Measurements from ENCODE around the gene GPR137.

The GPR137 gene

GRCh38 chr11:64287676-64288352, 2.2 kb downstream of the GPR137 start:
- DNase-seq = no peak

DNA sequence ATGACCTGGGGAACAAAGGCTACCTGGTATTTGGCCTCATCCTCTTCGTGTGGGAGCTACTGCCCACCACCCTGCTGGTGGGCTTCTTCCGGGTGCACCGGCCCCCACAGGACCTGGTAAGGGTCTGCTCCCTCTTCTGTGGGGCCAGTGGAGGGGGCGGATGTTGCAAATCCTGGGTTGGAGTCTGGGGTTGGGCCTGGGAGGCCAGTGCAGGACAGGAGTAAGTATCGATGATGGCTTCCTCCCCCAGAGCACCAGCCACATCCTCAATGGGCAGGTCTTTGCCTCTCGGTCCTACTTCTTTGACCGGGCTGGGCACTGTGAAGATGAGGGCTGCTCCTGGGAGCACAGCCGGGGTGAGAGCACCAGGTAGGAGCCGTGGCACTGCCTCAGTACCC, 2.7 kb downstream of the GPR137 start:
- no peak for DNase-seq

DNA sequence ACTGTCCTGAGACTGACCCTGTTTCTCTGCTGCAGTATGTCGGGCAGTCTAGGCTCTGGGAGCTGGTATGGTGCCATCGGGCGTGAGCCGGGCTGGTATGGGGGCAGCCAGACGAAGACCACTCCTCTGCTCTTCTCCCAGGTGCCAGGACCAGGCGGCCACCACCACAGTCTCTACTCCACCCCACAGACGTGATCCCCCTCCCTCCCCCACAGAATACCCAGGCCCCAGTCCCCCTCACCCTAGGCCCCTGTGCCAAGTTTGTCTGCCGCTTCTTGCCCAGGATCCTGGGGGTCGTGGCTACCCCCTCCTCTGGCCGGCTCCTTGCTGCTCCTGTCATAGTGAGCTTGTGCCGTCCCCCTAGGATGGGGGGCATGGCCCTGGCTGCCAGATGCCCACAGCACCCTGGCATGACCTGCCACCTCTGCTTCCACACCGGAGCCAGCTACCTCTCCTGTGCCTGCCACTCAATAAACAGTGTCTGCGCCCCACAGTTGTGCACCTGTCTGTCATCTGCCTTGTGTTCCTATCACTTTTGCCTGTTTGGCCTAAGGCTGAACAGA, 3.4 kb downstream of the GPR137 start:
- no peak for DNase-seq

- DNase-seq = no peak
These were observed 5.0 kb downstream of the GPR137 start for GRCh38 chr11:64290352-64291261.

DNA sequence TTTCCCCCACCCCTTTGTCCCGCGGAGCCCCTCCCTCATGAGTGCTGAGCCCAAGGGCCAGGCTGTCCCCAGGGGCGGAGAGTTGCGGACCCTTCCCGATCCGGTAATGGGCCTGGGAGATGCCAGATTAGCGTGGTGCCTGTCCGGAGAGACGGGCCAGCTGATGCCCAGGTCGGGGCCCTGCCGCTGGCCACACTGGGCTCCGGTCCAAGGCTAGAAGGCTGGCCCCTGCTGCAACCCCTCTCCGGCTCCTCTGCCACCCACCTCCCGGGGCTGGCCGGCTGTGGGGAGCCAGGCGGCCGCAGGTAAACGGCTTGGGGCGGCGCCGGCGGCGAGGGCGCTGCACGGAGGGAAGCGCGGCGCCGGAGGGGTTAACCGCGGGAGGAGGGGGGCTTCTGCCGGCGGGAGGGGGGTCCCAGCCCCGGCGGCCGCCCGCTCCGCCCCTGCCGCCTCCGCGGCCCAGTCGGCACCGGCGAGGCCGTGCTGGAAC, 5.7 kb downstream of the GPR137 start, which contains the start of gene KCNK4:
TSS of gene KCNK4 (plus strand) at position 41 of the 490 bp plus-strand sequence. CDS start 1,717 bp downstream, outside the sequence.
- DNase-seq = no peak

GRCh38 chr11:64291752-64292459, 6.3 kb downstream of the GPR137 start:
- no peak for DNase-seq

DNA sequence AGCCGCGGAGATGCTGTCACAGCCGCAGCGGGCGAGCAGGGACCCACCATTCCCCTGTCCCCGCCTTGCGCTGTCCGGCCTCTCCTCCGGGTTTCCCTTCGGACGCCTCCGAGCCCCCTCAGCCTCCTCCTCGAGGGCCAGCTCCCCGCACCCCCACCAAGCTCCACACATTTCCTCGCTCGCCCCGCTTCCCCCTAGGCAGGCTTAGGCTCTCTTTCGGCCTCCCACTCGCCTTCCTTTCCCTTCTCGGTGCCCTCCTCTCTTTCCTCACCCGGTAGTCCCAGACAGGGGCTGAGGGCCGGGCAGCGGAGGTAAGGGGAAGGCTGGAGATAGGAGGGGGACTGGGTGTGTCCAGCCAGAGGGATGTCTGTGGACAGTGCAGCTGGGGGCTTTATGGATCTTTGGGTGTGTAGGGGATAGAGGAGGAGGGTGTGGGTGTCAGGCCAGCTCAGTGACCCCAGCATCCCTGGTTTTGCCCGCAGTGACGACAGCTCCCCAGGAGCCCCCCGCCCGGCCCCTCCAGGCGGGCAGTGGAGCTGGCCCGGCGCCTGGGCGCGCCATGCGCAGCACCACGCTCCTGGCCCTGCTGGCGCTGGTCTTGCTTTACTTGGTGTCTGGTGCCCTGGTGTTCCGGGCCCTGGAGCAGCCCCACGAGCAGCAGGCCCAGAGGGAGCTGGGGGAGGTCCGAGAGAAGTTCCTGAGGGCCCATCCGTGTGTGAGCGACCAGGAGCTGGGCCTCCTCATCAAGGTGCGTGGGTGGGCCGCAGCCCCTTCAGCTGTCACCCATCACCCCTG, 7.0 kb downstream of the GPR137 start:
- DNase-seq = no peak

- no peak for DNase-seq
These were observed 9.1 kb downstream of the GPR137 start for GRCh38 chr11:64294774-64295173.

DNA sequence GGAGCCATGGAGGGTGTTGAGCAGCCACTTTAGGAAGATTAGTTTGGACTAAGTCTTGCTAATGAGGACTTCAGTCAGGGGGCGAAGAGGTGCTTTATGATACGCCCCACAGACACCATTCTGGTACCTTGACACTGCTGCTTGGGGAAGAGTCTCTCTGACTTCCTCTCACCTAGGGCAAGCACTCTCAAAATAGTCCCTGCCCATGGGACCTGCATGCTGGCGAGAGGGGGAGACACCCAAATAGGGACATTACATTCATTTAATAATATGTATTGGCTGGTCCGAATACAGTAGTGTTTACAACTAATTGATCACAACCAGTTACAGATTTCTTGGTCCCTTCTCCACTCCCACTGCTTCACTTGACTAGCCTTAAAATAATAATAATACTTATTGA, 10.1 kb downstream of the GPR137 start:
- DNase-seq = no peak

GRCh38 chr11:64296236-64296635, 10.6 kb downstream of the GPR137 start:
- no peak for DNase-seq

DNA sequence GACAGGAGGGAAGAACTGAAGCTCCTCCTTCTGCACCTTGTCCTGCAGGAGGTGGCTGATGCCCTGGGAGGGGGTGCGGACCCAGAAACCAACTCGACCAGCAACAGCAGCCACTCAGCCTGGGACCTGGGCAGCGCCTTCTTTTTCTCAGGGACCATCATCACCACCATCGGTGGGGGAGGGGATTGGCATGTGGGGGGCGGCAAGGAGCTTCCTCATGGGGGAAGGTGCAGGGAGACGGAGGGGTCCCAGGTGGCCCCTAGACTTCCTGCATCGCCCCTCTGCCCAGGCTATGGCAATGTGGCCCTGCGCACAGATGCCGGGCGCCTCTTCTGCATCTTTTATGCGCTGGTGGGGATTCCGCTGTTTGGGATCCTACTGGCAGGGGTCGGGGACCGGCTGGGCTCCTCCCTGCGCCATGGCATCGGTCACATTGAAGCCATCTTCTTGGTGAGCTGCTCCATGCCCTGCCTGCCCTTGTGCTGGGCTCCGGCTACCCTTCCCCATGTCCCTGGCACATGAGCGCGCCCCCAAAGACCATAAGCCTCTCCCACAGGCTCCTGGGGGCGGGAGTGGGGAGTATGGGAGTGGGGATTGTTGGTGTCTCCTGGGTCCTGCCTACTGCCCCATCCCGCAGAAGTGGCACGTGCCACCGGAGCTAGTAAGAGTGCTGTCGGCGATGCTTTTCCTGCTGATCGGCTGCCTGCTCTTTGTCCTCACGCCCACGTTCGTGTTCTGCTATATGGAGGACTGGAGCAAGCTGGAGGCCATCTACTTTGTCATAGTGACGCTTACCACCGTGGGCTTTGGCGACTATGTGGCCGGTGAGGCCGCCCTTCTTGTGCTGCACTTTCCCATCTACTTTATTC, 11.4 kb downstream of the GPR137 start:
- no peak for DNase-seq

GRCh38 chr11:64297699-64298358, 12.2 kb downstream of the GPR137 start:
- DNase-seq = no peak

- no peak for DNase-seq
These were observed 13.6 kb downstream of the GPR137 start for GRCh38 chr11:64298966-64299846.

DNA sequence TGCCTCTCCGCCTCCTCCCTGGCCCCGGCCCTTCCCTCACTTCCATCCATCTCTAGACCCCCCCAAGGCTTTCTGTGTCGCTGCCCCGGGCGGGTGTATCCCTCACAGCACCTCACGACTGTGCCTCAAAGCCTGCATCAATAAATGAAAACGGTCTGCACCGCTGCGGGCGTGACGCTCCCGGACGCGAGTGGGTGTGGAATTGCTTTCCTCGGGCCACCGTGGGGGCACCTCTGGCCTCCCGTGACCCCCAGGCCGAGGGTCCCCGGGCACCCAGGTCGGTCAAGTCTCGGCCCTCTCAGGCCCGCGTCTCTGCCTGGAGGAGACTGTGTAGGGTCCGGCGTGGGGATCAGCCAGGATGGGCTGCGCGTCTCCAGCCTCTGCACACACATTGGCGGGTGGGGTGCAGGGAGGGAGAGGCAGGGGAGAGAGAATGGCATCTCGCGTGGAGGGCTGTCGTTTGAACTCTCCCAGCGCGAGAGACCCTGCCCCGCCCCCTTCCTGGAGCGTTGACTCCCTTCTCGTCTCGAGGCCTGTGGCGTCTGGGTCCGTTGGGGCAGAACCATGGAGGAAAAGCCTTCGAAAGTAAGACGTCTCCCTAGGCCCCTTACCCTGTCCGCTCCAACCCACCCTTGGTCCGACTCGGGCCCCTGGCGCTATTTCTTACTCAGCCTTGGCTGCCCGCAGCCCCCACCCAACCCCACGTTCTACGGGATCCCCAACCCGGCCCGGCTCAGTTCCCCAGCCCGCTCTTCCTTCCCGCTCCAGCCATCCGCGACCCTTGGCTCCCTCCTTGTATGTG, 14.4 kb downstream of the GPR137 start, which contains the start of gene CATSPERZ:
TSS of gene CATSPERZ (plus strand) at position 512 of the 802 bp plus-strand sequence. CDS start at position 565, 53 bp downstream.
- DNase-seq = no peak

- no peak for DNase-seq
These were observed 17.7 kb downstream of the GPR137 start for GRCh38 chr11:64303109-64304031.

DNA sequence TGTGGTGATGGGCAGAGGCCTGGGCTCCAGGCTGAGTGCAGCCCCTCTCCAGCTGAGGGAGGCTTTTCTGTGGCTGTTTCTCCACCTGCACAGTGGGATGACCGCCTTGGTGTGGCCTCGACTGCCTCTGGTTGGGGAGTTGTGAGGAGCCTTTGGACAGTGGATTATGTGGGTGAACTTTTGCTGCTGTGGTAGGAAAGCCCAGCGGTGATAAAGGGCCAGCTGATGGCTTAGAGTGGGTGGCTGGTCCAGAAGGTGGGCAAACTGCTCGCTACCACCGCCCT, 18.3 kb downstream of the GPR137 start:
- no peak for DNase-seq

DNA sequence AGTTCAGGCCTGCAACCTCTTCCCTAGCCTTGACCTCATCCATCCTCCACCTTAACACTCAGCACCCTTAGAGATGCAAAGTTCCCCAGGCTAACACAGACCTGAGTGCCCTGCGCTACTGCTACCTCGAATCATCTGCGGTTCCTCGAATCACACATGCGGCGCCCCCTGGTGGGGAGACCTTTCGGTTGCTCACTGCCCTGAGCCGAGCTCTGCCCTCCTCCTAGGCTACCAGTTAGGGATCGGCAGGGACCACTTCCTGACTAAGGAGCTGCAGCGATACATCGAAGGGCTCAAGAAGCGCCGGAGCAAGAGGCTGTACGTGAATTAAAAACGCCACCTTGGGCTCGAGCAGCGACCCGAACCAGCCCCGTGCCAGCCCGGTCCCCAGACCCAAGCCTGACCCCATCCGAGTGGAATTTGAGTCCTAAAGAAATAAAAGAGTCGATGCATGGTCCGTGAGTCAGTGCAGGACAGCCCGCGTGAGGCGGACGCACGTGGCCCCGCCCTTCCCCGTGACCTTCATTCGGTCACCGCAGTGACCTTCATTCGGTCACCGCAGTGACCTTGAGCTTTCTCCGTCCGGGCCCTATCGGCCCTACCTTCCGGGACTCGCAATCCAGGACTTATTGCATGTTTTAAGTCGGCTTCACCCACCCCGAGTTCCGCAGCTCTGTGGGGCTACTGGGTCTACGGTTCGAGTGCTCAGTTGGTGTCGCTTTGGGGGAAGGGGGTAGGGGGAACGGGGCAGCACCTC, 18.8 kb downstream of the GPR137 start:
- peak; percentile 99 for DNase-seq
